ENCODE results near the gene POU2F2.

Gene POU2F2

GRCh38 chr19:42079886-42080763, 52.1 kb downstream of the POU2F2 start:
- no peak for DNase-seq (ENCODE audit: low read depth)

GRCh38 chr19:42079276-42079669, 53.0 kb downstream of the POU2F2 start:
- no peak for DNase-seq (ENCODE audit: low read depth)

- DNase-seq (ENCODE audit: low read depth), result no peak
These were observed 53.5 kb downstream of the POU2F2 start for GRCh38 chr19:42078538-42079275.

- no peak for DNase-seq (ENCODE audit: low read depth)
These were observed 54.2 kb downstream of the POU2F2 start for GRCh38 chr19:42078058-42078457.

DNA sequence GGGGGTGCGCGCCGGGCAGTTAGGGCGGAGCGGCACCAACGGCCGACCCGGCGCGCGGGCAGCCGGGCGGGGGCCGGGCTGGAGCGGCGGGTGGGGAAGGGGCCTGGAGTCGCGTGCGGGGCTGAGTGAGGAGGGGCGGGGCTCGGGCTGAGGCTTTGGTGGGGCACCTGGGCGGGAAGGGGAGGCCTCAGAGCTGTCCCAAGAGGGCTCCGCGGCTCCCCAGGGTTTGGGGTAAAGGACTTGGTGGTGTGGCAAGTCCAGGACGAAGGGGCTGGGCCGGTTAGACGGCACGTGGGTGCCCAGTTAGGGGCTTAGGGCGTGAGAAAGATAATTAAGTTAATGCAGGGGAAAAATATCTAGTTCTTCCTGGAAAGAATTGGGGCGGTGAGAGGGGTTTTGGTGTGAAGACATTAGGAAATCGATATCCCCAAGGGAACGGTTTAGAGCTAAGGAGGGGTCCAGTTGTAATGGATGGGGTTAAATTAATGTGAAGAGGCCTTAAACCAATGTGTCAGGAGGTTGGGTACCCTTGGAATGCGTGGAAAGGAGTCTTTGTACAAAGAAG, 55.8 kb downstream of the POU2F2 start:
- DNase-seq (ENCODE audit: low read depth), result no peak

DNA sequence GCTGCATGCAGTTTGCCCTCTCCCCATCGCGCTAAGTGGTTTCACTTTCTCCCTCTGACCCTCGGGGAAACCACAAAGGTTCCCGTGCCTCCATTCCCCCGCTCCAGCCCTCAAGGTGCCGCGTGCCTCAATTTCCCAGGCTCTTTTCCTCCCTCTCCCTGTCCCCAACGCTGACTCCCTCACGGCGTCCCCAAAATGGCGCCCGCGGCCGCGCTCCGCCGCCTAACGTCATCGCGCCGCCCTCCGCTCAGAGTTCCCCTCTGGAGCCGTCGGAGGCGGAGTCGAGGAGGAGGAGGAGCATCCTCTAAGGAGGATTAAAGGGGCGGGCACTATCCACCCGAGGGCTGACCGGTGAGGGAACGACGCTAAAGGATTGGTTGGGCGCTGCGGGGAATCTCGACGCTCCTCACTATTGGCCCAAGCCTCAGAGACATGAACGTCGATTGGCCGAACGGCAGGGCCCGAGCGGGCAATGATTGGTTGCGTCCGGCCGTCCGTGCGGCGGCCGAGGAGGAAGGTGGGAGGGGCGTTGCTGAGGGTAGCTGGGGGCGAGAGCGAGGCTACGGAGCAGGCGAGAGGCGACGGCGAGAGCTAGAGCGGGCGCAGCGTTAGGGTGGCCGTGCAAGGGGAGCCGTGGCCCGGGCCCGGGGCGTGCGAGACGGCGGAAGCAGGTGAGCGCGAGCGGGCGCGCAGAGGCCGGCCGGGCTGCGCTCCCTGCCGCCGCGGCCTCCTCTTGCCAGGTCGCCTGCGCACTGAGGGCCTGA, 56.4 kb downstream of the POU2F2 start, which contains the start of gene ZNF574:
TSS of gene ZNF574 (plus strand) at position 551 of the 764 bp plus-strand sequence. CDS start 2,441 bp downstream, outside the sequence.
- DNase-seq (ENCODE audit: low read depth), result peak; percentile 97

DNA sequence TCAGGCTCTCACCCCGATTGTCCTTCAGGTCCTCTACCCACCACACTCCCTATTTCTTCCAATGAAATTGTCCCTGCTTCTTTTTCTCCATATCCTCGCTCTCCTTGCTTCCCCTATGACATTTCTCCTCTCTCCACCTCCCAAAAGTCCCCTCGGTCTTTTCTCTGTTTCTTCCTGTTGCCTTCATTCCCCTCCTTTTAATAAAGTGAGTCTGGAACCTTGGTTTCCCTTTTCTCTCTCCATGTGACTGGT, 57.0 kb downstream of the POU2F2 start:
- no peak for DNase-seq (ENCODE audit: low read depth)

GRCh38 chr19:42074513-42075363, 57.5 kb downstream of the POU2F2 start:
- no peak for DNase-seq (ENCODE audit: low read depth)

DNA sequence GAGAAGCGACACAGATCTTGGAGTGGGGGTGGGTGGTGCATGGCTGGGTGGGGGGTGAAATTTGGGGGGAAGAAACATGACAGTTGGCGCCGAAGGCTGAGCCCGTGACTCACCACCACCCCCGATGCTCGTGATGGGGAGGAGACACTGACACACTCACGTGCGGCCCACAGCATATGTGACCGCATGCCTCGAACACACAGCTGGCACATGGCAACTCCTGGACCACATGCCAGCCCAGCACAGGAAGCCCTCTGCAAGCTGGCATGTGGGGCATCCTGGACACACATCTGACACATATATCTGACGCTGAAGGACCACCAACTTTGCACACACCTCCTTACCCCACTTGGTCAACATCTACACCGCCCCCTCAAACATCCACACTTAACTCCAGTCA, 61.0 kb downstream of the POU2F2 start:
- no peak for DNase-seq (ENCODE audit: low read depth)

DNA sequence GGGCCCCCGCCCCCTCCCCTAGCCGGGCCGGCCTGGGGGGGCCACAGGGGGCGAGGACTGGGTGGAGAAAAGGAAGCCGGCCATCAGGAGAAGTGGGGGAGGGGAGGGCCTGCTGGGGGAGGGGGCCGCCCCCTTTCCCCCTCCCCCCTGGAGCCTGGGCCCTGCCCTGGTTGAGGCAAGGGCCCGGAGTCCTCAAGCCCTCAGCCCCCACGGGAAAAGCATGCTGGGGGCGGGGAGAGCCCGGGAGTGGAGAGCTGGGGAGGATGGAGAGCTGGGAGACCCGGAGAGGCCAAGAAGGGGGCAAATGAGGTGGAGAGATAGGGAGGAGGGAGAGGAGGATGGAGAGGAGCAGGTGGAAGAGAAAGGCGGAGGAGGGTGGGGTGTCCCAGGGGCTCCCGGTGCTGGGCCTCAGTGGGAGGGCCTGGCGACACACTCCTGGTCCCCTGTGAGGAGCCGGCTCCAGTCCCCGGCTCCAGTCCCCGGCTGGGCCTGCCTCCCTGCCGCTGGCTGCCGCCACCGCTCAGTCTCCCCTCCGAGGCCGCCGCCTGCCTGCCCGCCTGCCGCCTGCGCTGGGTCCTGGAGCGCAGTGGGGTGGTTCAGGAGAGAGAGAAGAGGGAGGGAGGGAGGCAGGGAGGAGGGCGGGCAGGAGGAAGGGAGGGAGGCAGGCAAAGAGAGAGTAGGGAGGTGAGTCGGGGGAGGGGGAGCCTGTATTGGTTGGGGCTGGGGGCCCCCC, 62.5 kb downstream of the POU2F2 start, which contains the start of gene GRIK5:
TSS of gene GRIK5 (minus strand) at position 588 of the 733 bp plus-strand sequence. CDS start 4,436 bp downstream, outside the sequence.
- DNase-seq (ENCODE audit: low read depth), result no peak

DNA sequence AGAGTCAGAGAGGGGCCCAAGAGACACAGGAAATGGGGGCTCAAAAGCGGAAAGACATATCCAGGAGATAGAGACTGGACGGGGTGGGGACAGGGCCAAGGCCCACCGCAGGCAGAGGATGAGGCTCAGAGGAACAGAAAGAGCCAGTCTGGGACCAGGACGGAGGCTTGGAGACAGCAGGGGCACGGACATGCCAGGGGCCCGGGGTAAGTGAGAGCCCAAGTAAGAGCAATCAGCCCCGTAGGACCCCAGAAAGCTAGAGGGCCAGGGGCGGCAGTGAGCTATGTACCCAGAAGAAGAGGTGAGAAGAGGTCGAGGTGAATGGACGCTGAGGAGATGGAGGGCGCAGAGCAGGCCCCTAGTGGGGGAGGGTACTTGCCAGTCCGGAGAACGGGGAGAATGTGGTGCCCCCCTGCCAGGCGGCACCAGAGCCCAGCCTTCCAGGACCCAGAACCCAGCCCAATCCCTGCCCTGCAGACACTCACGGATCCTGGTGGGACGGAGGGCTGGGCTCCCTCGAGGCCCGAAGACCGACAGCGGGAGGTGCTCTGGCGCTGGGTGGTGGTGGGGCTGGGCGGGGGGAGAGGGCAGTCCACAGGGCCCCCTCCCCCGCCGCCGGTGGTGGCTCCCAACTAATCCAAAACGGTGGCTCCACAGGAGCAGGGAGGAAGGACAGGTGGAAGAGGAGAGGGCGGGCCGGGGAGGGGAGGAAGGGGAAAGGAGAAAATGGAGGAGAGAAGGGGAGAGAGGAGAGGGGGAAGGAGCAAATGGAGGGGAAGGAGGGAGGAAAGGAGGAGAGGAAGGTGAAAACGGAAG, 63.3 kb downstream of the POU2F2 start:
- DNase-seq (ENCODE audit: low read depth), result no peak

DNA sequence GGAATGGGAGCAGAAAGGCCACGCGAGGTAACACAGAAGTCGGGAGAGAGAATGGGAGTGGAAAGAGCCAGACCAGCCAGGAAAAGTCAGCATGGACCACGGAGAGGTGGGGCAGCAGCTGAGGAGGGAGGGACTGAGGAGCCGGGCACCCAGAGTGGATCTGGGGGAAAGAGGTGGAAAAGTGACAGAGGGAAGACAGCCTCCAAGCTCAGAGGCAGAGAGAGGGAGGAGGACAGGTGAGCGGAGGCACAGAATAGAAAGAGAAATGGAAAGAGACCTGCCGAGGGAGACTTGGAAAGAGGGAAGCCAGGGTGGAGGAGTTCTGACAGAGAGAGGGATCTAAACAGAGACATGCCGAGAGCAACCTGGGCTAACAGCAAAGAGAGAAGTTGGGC, 63.9 kb downstream of the POU2F2 start:
- no peak for DNase-seq (ENCODE audit: low read depth)

DNA sequence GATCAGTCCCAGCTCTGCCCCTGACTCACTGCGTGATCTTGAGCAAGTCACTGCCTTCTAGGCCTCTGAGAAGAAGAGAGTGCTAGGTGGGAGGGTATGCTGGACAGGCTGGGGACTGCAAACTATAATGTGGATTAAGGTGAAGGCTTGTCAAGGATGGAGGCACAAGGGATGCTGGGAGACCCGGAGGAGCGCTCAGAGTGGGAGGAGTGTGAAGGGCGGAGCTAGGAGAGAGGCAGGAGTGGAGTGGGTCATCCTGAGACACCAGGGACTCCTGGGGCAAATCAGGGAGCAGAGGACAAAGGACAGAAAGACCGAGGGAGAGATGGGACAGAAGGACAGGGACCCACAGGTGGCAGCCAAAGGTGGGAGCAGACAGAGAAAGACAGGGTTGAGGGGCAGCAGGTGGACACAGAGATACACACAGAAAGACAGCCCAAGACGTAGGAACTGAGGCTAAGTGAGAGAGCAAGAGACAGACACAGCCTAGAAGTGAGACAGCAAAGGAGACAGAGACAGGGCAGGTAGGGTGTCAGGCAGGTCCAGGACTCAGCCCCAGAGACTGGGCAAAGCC, 64.8 kb downstream of the POU2F2 start:
- no peak for DNase-seq (ENCODE audit: low read depth)

GRCh38 chr19:42066075-42066754, 66.0 kb downstream of the POU2F2 start:
- no peak for DNase-seq (ENCODE audit: low read depth)

DNA sequence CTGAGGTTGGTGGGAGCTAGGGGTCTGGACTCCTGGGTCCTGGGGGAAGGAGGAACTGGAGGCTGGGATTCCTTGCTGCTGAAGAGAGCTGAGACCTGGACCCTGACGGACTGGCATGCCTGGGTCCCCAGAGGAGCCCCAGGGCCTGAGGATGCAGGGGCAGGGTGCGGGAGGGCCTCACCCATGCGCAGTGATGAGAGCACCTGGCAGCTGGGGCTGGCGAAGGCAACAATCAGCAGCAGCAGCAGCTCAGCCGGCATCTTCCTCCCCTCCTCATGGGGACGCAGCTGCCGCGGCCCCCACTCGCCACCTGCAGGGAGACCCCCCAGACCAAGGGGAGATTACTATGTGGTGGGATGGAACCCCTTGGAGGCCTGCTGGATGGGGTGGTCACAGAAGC, 66.7 kb downstream of the POU2F2 start:
- no peak for DNase-seq (ENCODE audit: low read depth)

DNA sequence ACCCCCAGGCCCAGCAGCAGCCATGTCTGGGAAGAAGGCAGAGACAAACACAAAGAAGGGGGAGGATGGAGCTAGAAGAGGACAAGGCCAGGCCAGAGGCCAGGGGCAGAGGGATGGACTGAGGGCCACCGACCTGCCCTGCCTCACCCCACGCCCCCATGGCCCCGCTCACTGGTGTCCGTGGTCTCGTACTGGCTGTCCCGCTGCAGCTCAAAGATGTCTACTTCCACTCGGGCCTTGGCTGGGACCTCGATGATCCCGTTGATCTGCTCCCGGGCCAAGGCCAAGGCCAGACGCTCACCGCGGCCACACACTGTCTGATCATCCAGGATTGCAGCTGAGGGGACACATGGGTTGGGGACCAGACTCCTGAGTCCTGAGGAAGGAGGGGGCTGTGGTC, 67.2 kb downstream of the POU2F2 start:
- DNase-seq (ENCODE audit: low read depth), result no peak

DNA sequence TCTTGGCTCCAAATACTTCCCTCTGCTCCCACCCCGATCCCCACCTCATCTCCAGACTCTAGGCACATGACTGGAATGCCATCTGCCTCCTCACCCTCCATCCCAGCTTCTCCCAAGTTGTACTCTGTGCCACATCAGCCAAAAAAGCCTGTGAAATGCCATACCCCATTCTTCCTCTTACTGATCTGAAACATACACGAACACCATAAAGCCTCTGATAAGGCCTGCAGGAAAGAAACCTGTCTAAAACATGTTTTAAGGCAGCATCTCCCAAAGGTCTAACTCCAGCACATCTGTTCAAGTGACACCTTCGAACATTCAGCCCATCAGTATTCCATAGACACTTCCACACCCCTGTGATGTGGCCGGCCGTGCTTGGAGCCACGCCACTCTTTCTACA, 67.8 kb downstream of the POU2F2 start:
- DNase-seq (ENCODE audit: low read depth), result no peak

DNA sequence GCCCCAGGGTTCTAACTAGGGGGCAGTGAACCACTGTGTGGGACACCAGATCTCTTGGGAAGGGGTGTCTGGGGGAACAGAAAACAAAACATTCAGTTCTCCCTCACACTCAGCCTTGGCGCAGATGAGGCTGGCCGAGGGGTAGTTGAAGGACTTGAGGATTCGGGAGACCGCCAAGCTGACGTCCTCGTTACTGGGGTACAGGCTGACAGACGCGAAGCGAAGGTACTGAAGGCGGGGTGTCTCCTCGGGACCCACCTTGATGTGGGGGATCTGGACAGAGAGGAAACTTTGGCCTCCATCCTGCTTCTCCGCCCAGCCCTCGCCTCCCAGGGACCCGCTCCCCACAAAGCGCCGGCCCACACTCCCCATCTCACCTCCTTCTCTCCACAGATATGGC, 69.9 kb downstream of the POU2F2 start:
- DNase-seq (ENCODE audit: low read depth), result no peak

DNA sequence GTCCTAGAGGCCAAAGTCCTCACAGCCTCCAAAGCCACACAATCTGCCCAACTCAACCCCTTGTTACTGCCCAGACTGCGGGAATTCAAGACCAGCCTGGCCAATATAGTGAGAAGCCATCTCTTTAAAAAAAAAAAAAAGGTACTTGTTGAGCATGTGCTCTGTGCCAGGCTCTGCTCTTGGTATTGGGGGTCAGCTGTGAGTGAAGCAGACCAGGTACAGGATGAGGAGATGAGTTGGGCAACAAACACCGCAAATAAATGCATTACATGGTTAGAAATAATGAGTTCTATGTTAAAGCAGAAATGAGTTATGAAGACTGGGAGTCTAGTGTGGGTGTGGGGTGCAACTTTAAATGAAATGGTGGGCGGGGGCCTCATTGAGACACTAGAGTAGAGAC, 72.1 kb downstream of the POU2F2 start:
- DNase-seq (ENCODE audit: low read depth), result no peak

Data from activated T-helper 9 cell treated with anti-CD3 and anti-CD28 coated beads, Interleukin-2, amount 50 U/mL, for 16 hours (primary cell).